Measurements from ENCODE around the gene FMN1.
A peak's percentile ranks its signal among the peaks of the same experiment; 100 is the strongest.

FMN1 gene

GRCh38 chr15:33016405-33017024, 178.0 kb downstream of the FMN1 start:
- TF ChIP-seq CTCF (IDR thresholded peaks at IDR 0.05; ENCODE audit: insufficient read depth, low read depth, low read length, missing control alignments), result no peak
- no peak overlapping the region for H3K4me3 ChIP-seq (ENCODE audit: low read length)
- no peak for DNase-seq (ENCODE audit: low read depth)

GRCh38 chr15:33014586-33014985, 179.9 kb downstream of the FMN1 start:
- no peak for TF ChIP-seq CTCF (IDR thresholded peaks at IDR 0.05; ENCODE audit: insufficient read depth, low read depth, low read length, missing control alignments)
- H3K4me3 ChIP-seq (ENCODE audit: low read length), result no peak overlapping the region
- DNase-seq (ENCODE audit: low read depth), result no peak

GRCh38 chr15:33013827-33014445, 180.6 kb downstream of the FMN1 start:
- DNase-seq (ENCODE audit: low read depth), result peak; percentile 95
- no peak overlapping the region for H3K4me3 ChIP-seq (ENCODE audit: low read length)
- TF ChIP-seq CTCF (IDR thresholded peaks at IDR 0.05; ENCODE audit: insufficient read depth, low read depth, low read length, missing control alignments), result no peak

GRCh38 chr15:33011976-33012375, 182.5 kb downstream of the FMN1 start:
- TF ChIP-seq CTCF (IDR thresholded peaks at IDR 0.05; ENCODE audit: insufficient read depth, low read depth, low read length, missing control alignments), result no peak
- no peak overlapping the region for H3K4me3 ChIP-seq (ENCODE audit: low read length)
- no peak for DNase-seq (ENCODE audit: low read depth)

GRCh38 chr15:33009603-33010002, 184.9 kb downstream of the FMN1 start:
- no peak overlapping the region for H3K4me3 ChIP-seq (ENCODE audit: low read length)
- DNase-seq (ENCODE audit: low read depth), result no peak
- no peak for TF ChIP-seq CTCF (IDR thresholded peaks at IDR 0.05; ENCODE audit: insufficient read depth, low read depth, low read length, missing control alignments)

GRCh38 chr15:33009026-33009425, 185.5 kb downstream of the FMN1 start:
- no peak for DNase-seq (ENCODE audit: low read depth)
- no peak overlapping the region for H3K4me3 ChIP-seq (ENCODE audit: low read length)
- no peak for TF ChIP-seq CTCF (IDR thresholded peaks at IDR 0.05; ENCODE audit: insufficient read depth, low read depth, low read length, missing control alignments)

All from epithelial cell of esophagus (primary cell).